HEK293 (cell line): ENCODE data around the gene SETD1B.

Experiments used
- CTCF ChIA-PET: fragments of 350-600 bp; formaldehyde crosslinking; extraction: SDS; loops from one replicate; lab custom pipeline; 2021; ENCODE audit warnings: antibody characterized with exemption; lab: Yijun Ruan, JAX
- POLR2A ChIA-PET: fragments of 300-600 bp; formaldehyde crosslinking; extraction: SDS; loops from one replicate; lab custom pipeline; 2020; ENCODE audit warnings: antibody characterized with exemption, inconsistent platforms; lab: Yijun Ruan, JAX
- H3K27ac ChIP-seq: fragments of 200-500 bp; sonication (Bioruptor generic); 2 replicates; pipeline ENCODE4 v1.5.1; 2014; ENCODE audit warnings: low read depth, low read length, control low read depth, inconsistent platforms; ENCODE audit errors: extremely low read depth
- H3K36me3 ChIP-seq, 2 experiments: fragments of 200-500 bp in 1 of 2; sonication (Bioruptor generic) in 1 of 2; 1 replicate in 1 of 2; 2 replicates in 1 of 2; pipeline ENCODE4 v1.5.1; 2014 to 2017; ENCODE audit warnings: inconsistent platforms in 2 of 2, low read length in 2 of 2; ENCODE audit not compliant: control insufficient read depth in 2 of 2, insufficient read depth in 1 of 2
- H3K4me1 ChIP-seq: fragments of 200-500 bp; sonication (Bioruptor generic); 2 replicates; pipeline ENCODE4 v1.5.1; 2014; ENCODE audit warnings: mild to moderate bottlenecking, low read length, inconsistent platforms; ENCODE audit not compliant: control insufficient read depth, insufficient read depth
- H3K4me3 ChIP-seq: 2 replicates; pipeline ENCODE4 v1.5.1; 2011; ENCODE audit warnings: low read depth, mild to moderate bottlenecking, control low read depth, low read length, moderate library complexity
- H3K9me3 ChIP-seq: fragments of 200-500 bp; sonication (Bioruptor generic); 2 replicates; pipeline ENCODE4 v1.5.1; 2014; ENCODE audit warnings: low read depth, low read length, inconsistent platforms; ENCODE audit not compliant: control insufficient read depth, insufficient read depth
- KLF8 ChIP-seq: fragments of 450-650 bp; formaldehyde crosslinking; IDR thresholded peaks from 2 replicates; pipeline ENCODE4 v1.5.1; 2016; ENCODE audit warnings: missing biosample characterization, missing genetic modification characterization
- OSR2 ChIP-seq: fragments of 450-650 bp; formaldehyde crosslinking; IDR thresholded peaks from 2 replicates; pipeline ENCODE4 v1.5.1; 2016; ENCODE audit warnings: missing biosample characterization, missing genetic modification characterization
- PATZ1 ChIP-seq: fragments of 450-650 bp; formaldehyde crosslinking; IDR thresholded peaks from 2 replicates; pipeline ENCODE4 v1.5.1; 2016; ENCODE audit warnings: missing biosample characterization, missing genetic modification characterization
- RBAK ChIP-seq: fragments of 450-650 bp; formaldehyde crosslinking; IDR thresholded peaks from 2 replicates; pipeline ENCODE4 v1.5.1; 2016; ENCODE audit warnings: missing biosample characterization, missing genetic modification characterization
- SALL2 ChIP-seq: fragments of 450-650 bp; formaldehyde crosslinking; IDR thresholded peaks from 2 replicates; pipeline ENCODE4 v1.5.0; 2017; ENCODE audit warnings: missing biosample characterization, mild to moderate bottlenecking, missing genetic modification characterization, borderline replicate concordance
- SP3 ChIP-seq: fragments of 450-650 bp; formaldehyde crosslinking; IDR thresholded peaks from 2 replicates; pipeline ENCODE4 v1.5.1; 2016; ENCODE audit warnings: missing biosample characterization, missing genetic modification characterization
- ZBTB1 ChIP-seq: fragments of 450-650 bp; formaldehyde crosslinking; IDR thresholded peaks from 2 replicates; pipeline ENCODE4 v1.5.1; 2016; ENCODE audit warnings: missing biosample characterization, missing genetic modification characterization
- ZBTB17 ChIP-seq: fragments of 450-650 bp; formaldehyde crosslinking; IDR thresholded peaks from 2 replicates; pipeline ENCODE4 v1.5.1; 2016; ENCODE audit warnings: missing biosample characterization, missing genetic modification characterization
- ZBTB6 ChIP-seq: fragments of 450-650 bp; formaldehyde crosslinking; IDR thresholded peaks from 2 replicates; pipeline ENCODE4 v1.5.1; 2017; ENCODE audit warnings: missing biosample characterization, missing genetic modification characterization
- ZNF138 ChIP-seq: fragments of 450-650 bp; formaldehyde crosslinking; IDR thresholded peaks from 2 replicates; pipeline ENCODE4 v1.5.1; 2016; ENCODE audit warnings: missing biosample characterization, missing genetic modification characterization, borderline replicate concordance
- ZNF175 ChIP-seq: fragments of 450-650 bp; formaldehyde crosslinking; IDR thresholded peaks from 2 replicates; pipeline ENCODE4 v1.5.1; 2016; ENCODE audit warnings: missing biosample characterization, missing genetic modification characterization
- ZNF223 ChIP-seq: fragments of 450-650 bp; formaldehyde crosslinking; IDR thresholded peaks from 2 replicates; pipeline ENCODE4 v1.5.1; 2016; ENCODE audit warnings: missing biosample characterization, missing genetic modification characterization
- ZNF239 ChIP-seq: fragments of 450-650 bp; formaldehyde crosslinking; IDR thresholded peaks from 2 replicates; pipeline ENCODE4 v1.5.1; 2016; ENCODE audit warnings: missing biosample characterization, missing genetic modification characterization
- ZNF324 ChIP-seq: fragments of 450-650 bp; formaldehyde crosslinking; IDR thresholded peaks from 2 replicates; pipeline ENCODE4 v1.5.1; 2016; ENCODE audit warnings: missing biosample characterization, missing genetic modification characterization
- ZNF341 ChIP-seq: fragments of 450-650 bp; formaldehyde crosslinking; IDR thresholded peaks from 2 replicates; pipeline ENCODE4; 2016; ENCODE audit warnings: low read depth, missing biosample characterization, missing genetic modification characterization
- ZNF416 ChIP-seq: fragments of 450-650 bp; formaldehyde crosslinking; IDR thresholded peaks from 2 replicates; pipeline ENCODE4 v1.5.1; 2016; ENCODE audit warnings: missing biosample characterization, missing genetic modification characterization
- ZNF544 ChIP-seq: fragments of 450-650 bp; formaldehyde crosslinking; IDR thresholded peaks from 2 replicates; pipeline ENCODE4 v1.5.0; 2017; ENCODE audit warnings: missing biosample characterization, missing genetic modification characterization
- ZNF560 ChIP-seq: fragments of 450-650 bp; formaldehyde crosslinking; IDR thresholded peaks from 2 replicates; pipeline ENCODE4 v1.5.1; 2017; ENCODE audit warnings: missing biosample characterization, missing genetic modification characterization, borderline replicate concordance
- ZNF571 ChIP-seq: fragments of 450-650 bp; formaldehyde crosslinking; IDR thresholded peaks from 2 replicates; pipeline ENCODE4 v1.5.0; 2017; ENCODE audit warnings: missing biosample characterization, missing genetic modification characterization
- ZNF658 ChIP-seq: fragments of 450-650 bp; formaldehyde crosslinking; IDR thresholded peaks from 2 replicates; pipeline ENCODE4; 2016; ENCODE audit warnings: missing biosample characterization, missing genetic modification characterization
- ZNF785 ChIP-seq: fragments of 450-650 bp; formaldehyde crosslinking; IDR thresholded peaks from 2 replicates; pipeline ENCODE4 v1.5.1; 2016; ENCODE audit warnings: missing biosample characterization, missing genetic modification characterization
- ZNF837 ChIP-seq: fragments of 450-650 bp; formaldehyde crosslinking; IDR thresholded peaks from 2 replicates; pipeline ENCODE4 v1.5.1; 2016; ENCODE audit warnings: missing biosample characterization, missing genetic modification characterization
- ZSCAN23 ChIP-seq: fragments of 450-650 bp; formaldehyde crosslinking; IDR thresholded peaks from 2 replicates; pipeline ENCODE4 v1.5.1; 2016; ENCODE audit warnings: missing biosample characterization, missing genetic modification characterization
- TF ChIP-seq, protein P1 (sequence below): fragments of 450-650 bp; formaldehyde crosslinking; IDR thresholded peaks from 2 replicates; pipeline ENCODE4 v1.5.1; 2017; ENCODE audit warnings: missing biosample characterization, missing genetic modification characterization
- TF ChIP-seq, protein P2 (sequence below): fragments of 450-650 bp; formaldehyde crosslinking; conservative IDR thresholded peaks from 2 replicates; pipeline ENCODE4 v1.5.1; 2016; ENCODE audit warnings: low read depth, missing biosample characterization, missing genetic modification characterization

SETD1B gene

DNA sequence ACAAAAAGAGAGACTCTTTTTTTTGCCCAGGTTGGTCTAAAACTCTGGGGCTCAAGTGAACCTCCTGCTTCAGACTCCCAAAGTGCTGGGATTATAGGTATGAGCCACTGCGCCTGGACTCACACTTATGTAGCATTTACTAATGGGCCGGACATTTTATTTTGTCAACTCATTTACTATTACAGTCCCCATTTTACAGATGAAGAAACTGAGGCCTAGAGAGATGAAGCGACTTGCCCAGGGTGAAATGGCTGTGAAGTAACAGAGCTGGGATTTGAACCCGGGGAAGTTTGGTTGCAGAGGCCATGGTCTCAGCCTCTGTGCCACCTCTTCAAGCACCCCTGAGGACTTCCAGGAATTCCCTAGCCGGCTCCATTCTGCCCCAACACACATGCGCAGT is 45.4 kb downstream of the SETD1B start:
- H3K36me3 ChIP-seq, result no peaks in the 10 kb centered on the region
- H3K4me1 ChIP-seq, result no peaks in the 10 kb centered on the region
- H3K27ac ChIP-seq, result no peak overlapping the region
- no peak overlapping the region for H3K4me3 ChIP-seq
- no peak for TF ChIP-seq SP3 (tag by site-specific recombination)
- TF ChIP-seq ZNF324 (tag by site-specific recombination), result no peak
- no peak for TF ChIP-seq ZNF175 (tag by site-specific recombination)
- TF ChIP-seq ZNF571 (tag by site-specific recombination), result no peak
- TF ChIP-seq ZSCAN23 (tag by site-specific recombination), result no peak
- no peak for TF ChIP-seq PATZ1 (tag by site-specific recombination)
- TF ChIP-seq OSR2 (tag by site-specific recombination), result no peak
- TF ChIP-seq ZBTB6, result no peak
- no peak for TF ChIP-seq ZNF560
- TF ChIP-seq ZBTB17 (tag by site-specific recombination), result no peak
- no peak for TF ChIP-seq KLF8 (tag by site-specific recombination)
- no peak for TF ChIP-seq ZNF785 (tag by site-specific recombination)
- TF ChIP-seq ZNF416 (tag by site-specific recombination), result no peak
- TF ChIP-seq, protein P1, sequence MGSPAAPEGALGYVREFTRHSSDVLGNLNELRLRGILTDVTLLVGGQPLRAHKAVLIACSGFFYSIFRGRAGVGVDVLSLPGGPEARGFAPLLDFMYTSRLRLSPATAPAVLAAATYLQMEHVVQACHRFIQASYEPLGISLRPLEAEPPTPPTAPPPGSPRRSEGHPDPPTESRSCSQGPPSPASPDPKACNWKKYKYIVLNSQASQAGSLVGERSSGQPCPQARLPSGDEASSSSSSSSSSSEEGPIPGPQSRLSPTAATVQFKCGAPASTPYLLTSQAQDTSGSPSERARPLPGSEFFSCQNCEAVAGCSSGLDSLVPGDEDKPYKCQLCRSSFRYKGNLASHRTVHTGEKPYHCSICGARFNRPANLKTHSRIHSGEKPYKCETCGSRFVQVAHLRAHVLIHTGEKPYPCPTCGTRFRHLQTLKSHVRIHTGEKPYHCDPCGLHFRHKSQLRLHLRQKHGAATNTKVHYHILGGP (tag by site-specific recombination), result no peak
- no peak for TF ChIP-seq ZNF658 (tag by site-specific recombination)
- TF ChIP-seq ZBTB1 (tag by site-specific recombination), result no peak
- no peak for TF ChIP-seq ZNF138 (tag by site-specific recombination)
- no peak for TF ChIP-seq RBAK
- TF ChIP-seq, all 188 proteins: peak for 0
- ChIA-PET POLR2A (no interaction called here), CTCF (no interaction called here)
- no peaks in the 10 kb centered on the region for H3K9me3 ChIP-seq

DNA sequence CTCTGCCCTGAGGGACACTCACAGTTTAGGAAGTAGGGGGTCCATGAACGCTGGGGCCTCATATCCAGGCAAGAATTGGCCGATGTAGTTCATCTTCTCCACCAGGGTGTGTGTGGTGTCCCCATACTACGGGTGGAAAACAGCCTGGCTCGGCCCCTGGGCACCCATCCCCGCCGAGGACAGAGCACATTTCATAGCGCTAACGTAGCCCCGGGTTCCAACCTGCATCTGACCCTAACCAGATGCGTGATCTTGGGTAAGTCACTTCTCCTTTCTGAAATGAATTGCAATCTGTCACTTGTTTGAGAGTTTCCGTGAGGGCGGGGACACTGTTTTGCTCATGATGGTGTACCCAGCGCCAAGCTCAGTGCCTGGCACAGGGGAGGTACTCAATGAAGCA is 45.9 kb downstream of the SETD1B start:
- no peak overlapping the region for H3K4me3 ChIP-seq
- no peak overlapping the region for H3K27ac ChIP-seq
- ChIA-PET CTCF (interaction anchor here (1.2 kb wide), 1 partner anchor 37 kb away, joined by 3 read pairs; no protein-coding TSS in a partner anchor), POLR2A (no interaction called here)
- no peaks in the 10 kb centered on the region for H3K9me3 ChIP-seq
- no peaks in the 10 kb centered on the region for H3K36me3 ChIP-seq
- H3K4me1 ChIP-seq, result no peaks in the 10 kb centered on the region
- TF ChIP-seq ZNF837 (no peak), ZNF544 (tag by site-specific recombination) (no peak), ZNF341 (tag by site-specific recombination) (no peak), SALL2 (tag by site-specific recombination) (no peak), ZNF223 (tag by site-specific recombination) (no peak), ZNF239 (tag by site-specific recombination) (no peak), ZNF571 (tag by site-specific recombination) (no peak)
- TF ChIP-seq, protein P2, sequence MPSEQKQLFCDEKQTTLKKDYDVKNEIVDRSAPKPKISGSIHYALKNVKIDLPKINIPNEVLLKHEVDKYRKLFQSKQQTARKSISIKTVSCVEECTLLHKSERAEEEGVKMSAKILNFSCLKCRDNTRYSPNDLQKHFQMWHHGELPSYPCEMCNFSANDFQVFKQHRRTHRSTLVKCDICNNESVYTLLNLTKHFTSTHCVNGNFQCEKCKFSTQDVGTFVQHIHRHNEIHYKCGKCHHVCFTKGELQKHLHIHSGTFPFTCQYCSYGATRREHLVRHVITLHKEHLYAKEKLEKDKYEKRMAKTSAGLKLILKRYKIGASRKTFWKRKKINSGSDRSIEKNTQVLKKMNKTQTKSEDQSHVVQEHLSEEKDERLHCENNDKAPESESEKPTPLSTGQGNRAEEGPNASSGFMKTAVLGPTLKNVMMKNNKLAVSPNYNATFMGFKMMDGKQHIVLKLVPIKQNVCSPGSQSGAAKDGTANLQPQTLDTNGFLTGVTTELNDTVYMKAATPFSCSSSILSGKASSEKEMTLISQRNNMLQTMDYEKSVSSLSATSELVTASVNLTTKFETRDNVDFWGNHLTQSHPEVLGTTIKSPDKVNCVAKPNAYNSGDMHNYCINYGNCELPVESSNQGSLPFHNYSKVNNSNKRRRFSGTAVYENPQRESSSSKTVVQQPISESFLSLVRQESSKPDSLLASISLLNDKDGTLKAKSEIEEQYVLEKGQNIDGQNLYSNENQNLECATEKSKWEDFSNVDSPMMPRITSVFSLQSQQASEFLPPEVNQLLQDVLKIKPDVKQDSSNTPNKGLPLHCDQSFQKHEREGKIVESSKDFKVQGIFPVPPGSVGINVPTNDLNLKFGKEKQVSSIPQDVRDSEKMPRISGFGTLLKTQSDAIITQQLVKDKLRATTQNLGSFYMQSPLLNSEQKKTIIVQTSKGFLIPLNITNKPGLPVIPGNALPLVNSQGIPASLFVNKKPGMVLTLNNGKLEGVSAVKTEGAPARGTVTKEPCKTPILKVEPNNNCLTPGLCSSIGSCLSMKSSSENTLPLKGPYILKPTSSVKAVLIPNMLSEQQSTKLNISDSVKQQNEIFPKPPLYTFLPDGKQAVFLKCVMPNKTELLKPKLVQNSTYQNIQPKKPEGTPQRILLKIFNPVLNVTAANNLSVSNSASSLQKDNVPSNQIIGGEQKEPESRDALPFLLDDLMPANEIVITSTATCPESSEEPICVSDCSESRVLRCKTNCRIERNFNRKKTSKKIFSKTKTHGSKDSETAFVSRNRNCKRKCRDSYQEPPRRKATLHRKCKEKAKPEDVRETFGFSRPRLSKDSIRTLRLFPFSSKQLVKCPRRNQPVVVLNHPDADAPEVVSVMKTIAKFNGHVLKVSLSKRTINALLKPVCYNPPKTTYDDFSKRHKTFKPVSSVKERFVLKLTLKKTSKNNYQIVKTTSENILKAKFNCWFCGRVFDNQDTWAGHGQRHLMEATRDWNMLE, result no peak
